HFFc6 (cell line): ENCODE results near the gene CSRNP2. TPM values are rescaled to one million over a fixed set of nuclear protein-coding genes. Genes with fewer than 3 reads are reported as not detected.

Experiments used
- DNase-seq: peaks from one replicate; pipeline ENCODE4 v3.0.0-alpha.2; 2018
- H3K27ac Mint-ChIP-seq: 2 replicates; pipeline ENCODE4 v1.8.0; 2020; ENCODE audit warnings: mild to moderate bottlenecking, mixed read lengths
- H3K27me3 Mint-ChIP-seq: 2 replicates; pipeline ENCODE4 v1.8.0; 2021; ENCODE audit warnings: mild to moderate bottlenecking, moderate library complexity, mixed read lengths; ENCODE audit not compliant: insufficient read depth
- H3K36me3 Mint-ChIP-seq: 2 replicates; pipeline ENCODE4 v1.8.0; 2021; ENCODE audit warnings: low read depth, mixed read lengths
- H3K4me1 Mint-ChIP-seq: 2 replicates; pipeline ENCODE4 v1.8.0; 2020; ENCODE audit warnings: low read depth, mixed read lengths
- H3K4me3 Mint-ChIP-seq: 2 replicates; pipeline ENCODE4 v1.8.0; 2020; ENCODE audit warnings: mild to moderate bottlenecking, moderate library complexity, mixed read lengths
- H3K9me3 Mint-ChIP-seq: 2 replicates; pipeline ENCODE4 v1.8.0; 2020; ENCODE audit warnings: mild to moderate bottlenecking, mixed read lengths
- CTCF ChIP-seq: fragments of 200-600 bp; sonication (generic); IDR thresholded peaks from 2 replicates; pipeline ENCODE4 v1.5.0; 2021; ENCODE audit warnings: antibody characterized with exemption, mild to moderate bottlenecking
- total RNA-seq, 6 experiments: library from RNA; stranded (reverse); fragmentation: NEBNext Ultra II Directional; extraction: Animal tissue kit (Norgen Biotek cat#: 25700); gene quantifications; 2 replicates in 1 of 6; 3 replicates in 5 of 6; pipeline ENCODE4 v1.2.3, GENCODE V29; 2021

Gene CSRNP2
- total RNA-seq, 6 experiments from 2014 or later: 21.2 to 28.6 (median 24.1) TPM

DNA sequence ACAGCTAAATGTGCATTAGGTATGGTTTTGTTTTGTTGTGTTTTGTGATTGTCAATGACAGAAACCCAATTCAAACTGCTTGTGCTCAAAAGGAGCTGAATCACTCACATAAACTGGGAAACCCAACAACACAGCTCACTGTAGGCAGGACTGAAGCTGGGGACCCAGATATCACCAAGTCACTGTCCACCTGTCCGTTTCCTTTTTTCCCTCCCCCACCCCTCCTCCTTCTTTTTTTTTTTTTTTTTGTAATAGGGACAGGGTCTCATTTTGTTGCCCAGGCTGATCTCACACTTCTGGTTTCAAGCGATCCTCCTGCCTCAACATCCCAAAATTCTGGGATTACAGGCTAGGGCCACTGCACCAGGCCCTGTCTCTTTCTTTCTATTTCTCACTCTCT, 50.3 kb downstream of the CSRNP2 start:
- no peak for TF ChIP-seq CTCF
- H3K36me3 Mint-ChIP-seq: no peaks in the 10 kb centered on the region
- H3K27me3 Mint-ChIP-seq: no peaks in the 10 kb centered on the region
- H3K4me3 Mint-ChIP-seq: no peak overlapping the region
- peaks cover 12% of the 10 kb centered on the region for H3K4me1 Mint-ChIP-seq
- no peak for DNase-seq
- no peaks in the 10 kb centered on the region for H3K9me3 Mint-ChIP-seq
- no peak overlapping the region for H3K27ac Mint-ChIP-seq

- Mint-ChIP-seq H3K36me3 (no peaks in the 10 kb centered on the region), H3K27me3 (no peaks in the 10 kb centered on the region), H3K4me3 (peak overlapping the region; percentile 21), H3K27ac (no peak overlapping the region), H3K9me3 (no peaks in the 10 kb centered on the region), H3K4me1 (peaks cover 37% of the 10 kb centered on the region)
- peak; percentile 26 for DNase-seq
- TF ChIP-seq CTCF: no peak
Observed at GRCh38 chr12:51028813-51029150, 54.6 kb downstream of the CSRNP2 start.

DNA sequence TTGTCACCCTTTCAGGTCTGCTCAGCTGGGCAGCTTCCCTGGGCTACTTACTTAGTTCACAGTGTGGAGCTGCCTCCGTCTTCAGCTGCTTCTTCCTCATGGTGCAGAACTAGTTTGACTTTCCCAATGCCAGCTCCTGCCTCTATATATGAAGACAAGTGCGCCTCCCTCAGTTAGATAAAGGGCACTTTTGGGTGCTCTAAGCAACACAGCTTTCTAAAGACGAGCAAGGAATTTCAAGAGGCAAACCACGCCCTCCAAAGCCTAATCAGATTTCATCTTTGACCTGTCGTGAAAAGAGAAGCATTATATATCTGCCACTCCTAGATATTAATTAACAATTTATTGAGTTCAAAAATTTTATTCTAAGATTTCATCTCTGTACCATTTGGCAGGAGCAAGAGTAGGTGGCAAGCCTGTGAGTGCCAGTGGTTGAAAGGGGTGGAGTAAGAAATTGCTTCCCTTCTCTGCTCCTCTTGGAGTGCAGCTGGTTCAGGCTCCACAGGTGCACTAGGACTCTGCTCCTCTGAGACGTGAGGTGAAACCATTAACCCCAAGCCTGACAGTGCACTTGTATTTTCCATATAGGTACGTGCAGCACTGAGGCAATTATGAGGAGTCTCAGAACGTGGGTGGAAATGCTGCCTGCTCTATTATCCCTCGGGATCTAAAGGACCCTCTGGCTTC, 55.1 kb downstream of the CSRNP2 start:
- Mint-ChIP-seq H3K9me3 (no peaks in the 10 kb centered on the region), H3K4me1 (peaks cover 37% of the 10 kb centered on the region), H3K36me3 (no peaks in the 10 kb centered on the region), H3K27ac (no peak overlapping the region), H3K4me3 (peak overlapping the region; percentile 21), H3K27me3 (no peaks in the 10 kb centered on the region)
- peak; percentile 42 for DNase-seq
- TF ChIP-seq CTCF: peak; percentile 49; the same call in 1 of the 2 replicates

- H3K4me3 Mint-ChIP-seq: no peak overlapping the region
- no peaks in the 10 kb centered on the region for H3K9me3 Mint-ChIP-seq
- H3K27me3 Mint-ChIP-seq: no peaks in the 10 kb centered on the region
- TF ChIP-seq CTCF: no peak
- H3K36me3 Mint-ChIP-seq: no peaks in the 10 kb centered on the region
- H3K27ac Mint-ChIP-seq: no peak overlapping the region
- no peak for DNase-seq
- H3K4me1 Mint-ChIP-seq: peaks cover 37% of the 10 kb centered on the region
Observed at GRCh38 chr12:51027342-51027835, 56.0 kb downstream of the CSRNP2 start.

- Mint-ChIP-seq H3K27ac (peak within 1 kb of the TSS; percentile 94), H3K4me3 (peak within 1 kb of the TSS; percentile 98), H3K27me3 (no peaks in the 10 kb centered on the region), H3K36me3 (no peaks in the 10 kb centered on the region), H3K9me3 (no peaks in the 10 kb centered on the region), H3K4me1 (peaks cover 42% of the 10 kb centered on the region)
- peak; percentile 20; the same call in 1 of the 2 replicates for TF ChIP-seq CTCF
- peak; percentile 85 for DNase-seq
Observed at GRCh38 chr12:51025836-51026638, 57.4 kb downstream of the CSRNP2 start, which contains the start of gene SLC11A2. TSS of gene SLC11A2 (minus strand) at chr12:51026384. CDS start at chr12:51010728, 15,656 bp downstream.
